Anterior cingulate cortex (tissue), 58 donors: ENCODE results near the gene KIF16B.

ENCODE experiments used
- DNase-seq, 58 donors: peaks; one replicate each; lab custom pipeline; 2025; lab: John Stamatoyannopoulos, UW

Gene KIF16B

DNA sequence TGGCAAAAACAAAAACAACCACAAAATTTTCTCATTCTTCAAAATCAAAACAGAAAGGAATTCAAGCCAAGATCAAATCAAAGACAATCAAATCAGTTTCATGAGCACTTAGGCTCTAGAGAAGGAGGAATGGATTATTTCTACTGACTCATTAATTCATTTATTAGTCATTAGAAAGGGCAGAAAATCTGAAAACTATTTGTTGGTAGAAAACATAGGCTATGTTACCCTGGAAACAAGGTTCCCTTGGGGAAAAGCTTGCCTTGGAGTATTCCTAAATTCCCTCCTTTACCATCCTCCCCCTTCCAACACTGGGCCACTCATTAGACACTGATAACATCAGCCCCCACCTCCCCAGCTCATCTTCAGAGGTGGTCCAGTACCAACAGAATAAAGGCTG lies 17.5 kb downstream of the KIF16B start:
- DNase-seq: no peak

DNA sequence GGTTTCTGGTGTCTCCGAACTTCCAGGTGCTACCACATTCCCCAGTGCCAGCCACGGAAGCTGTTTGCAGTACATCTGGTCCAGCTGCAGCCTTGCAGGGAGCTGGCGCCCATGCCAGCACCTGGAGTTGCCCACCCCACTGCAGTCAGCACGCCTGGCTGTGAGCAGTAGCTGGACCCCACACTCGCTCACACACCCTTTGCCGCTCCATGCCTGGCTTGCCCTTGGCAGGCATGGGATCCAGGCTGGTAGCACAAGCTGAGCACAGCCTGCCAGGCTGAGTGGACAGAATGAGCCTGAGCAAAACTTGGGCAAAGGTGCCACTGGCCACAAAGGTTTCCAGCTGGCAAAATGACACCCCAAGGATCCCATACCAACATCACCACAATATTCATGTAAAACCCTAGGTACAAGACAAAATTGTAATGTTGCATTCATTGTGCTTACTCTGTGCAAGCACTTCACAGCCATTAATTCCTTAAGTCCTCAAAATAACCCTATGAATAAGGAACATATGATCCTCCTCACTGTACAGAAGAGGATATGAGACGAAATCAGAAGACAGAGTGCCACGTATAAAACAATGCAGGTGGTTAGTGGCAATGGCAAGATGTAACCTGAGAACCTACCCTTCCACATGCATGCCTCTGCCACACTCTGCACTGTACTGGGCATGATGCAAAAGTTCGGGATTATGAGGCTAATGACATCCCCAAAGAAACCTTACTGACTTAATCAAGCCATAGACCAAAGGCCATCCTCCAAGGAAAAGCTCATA lies 18.3 kb downstream of the KIF16B start:
- DNase-seq: no peak

DNA sequence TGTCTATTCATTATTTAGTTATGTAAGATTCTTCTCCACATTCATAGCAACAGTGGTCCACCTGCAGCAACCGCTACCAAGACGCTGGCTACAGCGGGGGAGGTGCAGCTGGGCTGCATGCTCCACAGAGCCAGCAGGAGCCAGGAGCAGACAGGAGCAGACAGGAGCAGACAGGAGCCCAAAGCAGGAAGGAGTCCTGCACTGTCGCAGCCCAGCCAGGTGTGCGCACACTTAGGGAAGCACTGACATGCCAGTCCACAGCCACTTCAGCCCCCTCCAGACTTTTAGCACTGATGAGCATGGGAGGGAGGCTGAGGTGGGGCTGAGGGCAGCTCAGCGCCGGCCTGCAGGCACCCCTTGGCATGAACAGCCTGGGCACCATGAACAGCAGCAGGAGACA lies 19.6 kb downstream of the KIF16B start:
- DNase-seq: no peak

DNA sequence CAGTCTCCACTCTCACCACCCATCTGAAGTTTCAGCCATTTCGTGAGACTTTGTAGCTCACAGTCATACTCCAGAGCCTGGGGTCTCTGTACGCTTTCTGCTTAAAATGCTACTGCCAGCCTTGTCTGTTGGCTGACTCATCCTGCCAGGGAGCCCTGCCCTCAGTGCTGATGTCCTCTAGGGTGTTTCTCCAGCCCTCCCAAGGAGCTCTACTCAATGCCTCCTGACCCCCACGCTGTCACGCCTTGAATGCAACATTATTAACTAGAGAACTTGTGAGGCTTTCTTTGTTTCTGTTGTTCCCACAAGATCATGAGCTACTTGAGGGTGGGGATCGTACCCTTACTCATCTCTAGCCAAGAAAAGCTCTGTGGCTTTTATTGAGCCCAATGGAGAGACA lies 20.1 kb downstream of the KIF16B start:
- no peak for DNase-seq

DNA sequence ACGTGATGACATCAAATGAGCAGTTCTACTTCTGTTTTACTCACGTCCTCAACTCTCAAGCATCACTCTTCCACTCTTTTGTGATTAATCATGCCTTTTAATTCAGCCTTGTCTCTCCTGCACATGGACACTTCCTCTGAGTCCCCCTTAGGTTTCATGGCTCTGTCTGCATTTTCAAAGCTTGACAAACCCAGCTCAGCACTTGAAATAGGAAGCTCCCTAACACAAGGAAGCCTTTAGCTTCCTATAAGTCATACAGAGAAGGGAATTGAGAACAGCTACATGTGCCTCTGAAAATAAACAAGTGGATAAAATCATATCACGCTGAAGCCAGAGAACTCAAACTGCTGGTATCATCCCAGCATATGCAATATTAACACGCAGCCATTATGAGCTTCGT lies 21.2 kb downstream of the KIF16B start:
- no peak for DNase-seq

DNA sequence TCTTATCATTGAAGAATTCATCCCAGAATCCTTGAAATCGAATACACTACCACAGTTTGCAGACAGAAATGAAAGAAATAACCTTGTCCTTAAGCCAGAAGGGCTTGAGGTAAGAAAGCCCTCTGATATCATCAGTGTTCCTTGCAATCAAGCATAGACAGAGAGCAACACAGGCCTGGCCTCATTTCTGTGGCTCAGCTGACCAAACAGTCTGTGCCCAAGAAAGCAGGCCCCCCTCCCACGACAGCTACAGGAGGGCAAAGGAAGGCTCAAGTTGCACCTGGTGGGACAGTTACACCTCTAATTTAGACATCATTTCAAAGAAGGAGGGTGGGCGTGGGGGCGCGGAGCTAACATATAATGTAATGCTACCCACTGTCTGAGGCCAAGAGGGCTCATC lies 21.6 kb downstream of the KIF16B start:
- no peak for DNase-seq

DNA sequence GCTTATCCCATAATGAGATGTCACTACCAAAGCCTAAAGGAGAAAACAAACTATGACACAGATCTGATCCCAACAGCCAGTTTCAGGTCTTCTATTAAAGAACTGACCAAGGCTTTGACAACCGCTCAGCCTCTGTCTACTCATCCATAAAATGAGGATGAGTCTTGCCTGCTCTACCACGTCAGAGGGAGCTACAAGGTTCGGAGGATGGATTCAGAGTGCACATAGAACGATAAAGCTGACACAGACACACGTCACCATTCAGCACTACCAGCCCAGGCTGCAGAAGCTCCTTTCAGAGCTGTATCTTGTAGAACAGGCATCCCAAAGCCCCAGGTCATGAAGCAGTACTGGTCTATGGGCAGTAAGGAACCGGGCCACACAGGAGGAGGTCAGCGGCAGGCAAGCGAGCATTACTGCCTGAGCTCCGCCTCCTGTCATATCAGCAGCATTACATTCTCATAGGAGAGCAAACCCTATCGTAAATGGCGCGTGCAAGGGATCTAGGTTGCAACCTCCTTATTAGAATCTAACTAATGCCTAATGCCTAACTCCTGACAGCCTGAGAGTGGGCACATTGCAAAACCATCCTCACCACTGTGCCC lies 25.1 kb downstream of the KIF16B start:
- DNase-seq: no peak

DNA sequence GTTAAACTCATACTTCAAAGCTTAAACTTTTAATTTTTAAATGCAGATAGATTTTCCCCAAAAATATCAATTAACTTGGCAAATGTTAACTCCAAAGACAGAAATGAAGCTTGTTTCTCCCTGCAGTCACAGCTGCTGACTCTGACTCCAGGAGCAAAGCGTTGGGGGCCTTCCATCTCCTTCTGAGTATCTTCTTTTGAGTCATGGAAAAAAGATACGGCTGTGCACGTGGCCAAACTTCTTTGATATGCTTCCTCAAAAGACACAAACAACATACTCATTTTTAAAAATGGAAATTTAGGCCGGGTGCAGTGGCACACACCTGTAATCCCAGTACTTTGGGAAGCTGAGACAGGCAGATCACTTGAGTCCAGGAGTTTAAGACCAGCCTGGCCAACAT lies 28.3 kb downstream of the KIF16B start:
- DNase-seq: no peak

DNA sequence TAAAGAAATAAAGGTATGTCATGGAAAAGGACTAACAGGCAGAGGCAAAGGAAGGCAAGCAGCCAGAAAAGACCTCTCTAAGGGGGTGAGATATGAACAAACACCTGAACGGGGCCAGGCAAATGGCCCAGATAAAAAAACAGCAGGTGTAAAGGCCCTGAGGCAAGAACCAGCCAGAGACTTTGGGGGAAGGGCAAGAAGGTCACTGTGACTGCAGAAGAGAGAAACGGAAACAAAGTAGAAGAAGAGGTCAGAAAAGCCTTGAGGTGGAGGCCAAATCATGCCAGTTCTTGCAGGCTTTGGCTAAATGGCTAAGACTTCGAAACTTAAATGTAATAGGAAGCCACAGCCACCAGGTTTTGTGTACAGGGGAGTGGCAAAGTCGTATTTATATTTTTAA lies 30.8 kb downstream of the KIF16B start:
- DNase-seq: no peak

DNA sequence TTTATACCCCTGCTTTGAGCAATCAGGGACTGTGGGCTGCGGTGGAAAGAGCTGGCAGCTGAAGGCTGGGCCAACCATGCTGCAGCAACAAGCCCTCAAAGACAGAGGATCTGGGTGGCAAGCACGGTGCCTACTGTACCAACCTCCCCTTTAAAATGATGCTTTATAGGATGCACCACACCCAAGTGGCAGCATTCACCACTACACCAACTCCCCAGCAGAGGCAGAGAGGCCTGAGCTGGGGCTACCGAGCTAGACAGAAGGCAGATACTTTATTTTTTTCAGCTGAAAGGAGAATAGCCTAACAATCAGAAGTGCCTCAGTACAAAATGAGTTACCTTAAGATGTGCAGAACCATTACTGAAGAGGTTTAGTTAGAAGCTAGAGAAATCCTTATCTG lies 31.4 kb downstream of the KIF16B start:
- DNase-seq: no peak

DNA sequence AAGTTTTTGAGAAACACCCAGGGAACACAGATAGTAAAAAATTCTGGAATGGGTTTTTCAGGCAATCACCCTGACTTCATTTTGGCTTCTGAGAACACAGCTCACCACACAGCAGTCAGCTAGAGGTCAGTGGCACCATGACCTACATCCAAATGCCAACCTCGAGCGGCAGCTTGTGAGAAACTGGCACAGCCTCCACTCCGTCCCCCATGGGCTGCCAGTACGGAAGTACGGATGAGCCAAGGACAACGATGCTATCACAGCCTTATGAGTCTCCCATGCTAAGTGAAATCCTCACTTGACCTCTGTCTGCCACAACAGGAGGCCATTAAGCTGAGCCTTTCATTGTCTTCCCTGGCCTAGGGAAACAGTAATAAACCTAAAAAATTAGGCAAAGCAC lies 32.0 kb downstream of the KIF16B start:
- no peak for DNase-seq

DNA sequence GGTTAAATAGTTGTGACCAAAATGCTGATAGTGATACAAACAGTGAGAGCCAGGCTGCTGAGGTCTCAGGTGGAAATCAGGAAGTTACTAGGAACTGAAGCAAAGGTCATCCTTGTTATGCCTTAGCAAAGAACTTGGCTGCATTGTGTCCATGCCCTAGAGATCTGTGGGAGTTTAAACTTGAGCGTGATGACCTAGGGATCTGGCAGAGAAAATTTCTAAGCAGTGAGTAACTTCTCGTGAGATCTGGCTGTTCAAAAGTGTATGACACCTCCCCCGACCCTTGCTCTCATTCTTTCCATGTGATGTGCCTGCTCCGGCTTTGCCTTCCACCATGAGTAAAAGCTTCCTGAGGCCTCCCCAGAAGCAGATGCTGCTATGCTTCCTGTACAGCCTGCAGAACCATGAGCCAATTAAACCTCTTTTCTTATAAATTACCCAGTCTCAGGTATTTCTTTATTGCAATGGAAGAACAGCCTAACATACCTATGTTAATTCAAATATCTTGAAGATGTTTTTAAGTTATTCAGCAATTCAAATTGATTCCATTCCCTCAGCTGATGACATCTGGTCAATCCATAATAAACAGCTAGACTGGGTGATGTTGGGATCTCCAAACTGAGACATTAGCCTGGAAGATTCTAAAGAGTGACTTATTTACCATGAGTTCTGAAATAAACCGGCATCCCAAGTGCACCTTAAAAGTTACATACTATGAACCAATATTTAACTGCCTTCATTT lies 33.8 kb downstream of the KIF16B start:
- DNase-seq: no peak

DNA sequence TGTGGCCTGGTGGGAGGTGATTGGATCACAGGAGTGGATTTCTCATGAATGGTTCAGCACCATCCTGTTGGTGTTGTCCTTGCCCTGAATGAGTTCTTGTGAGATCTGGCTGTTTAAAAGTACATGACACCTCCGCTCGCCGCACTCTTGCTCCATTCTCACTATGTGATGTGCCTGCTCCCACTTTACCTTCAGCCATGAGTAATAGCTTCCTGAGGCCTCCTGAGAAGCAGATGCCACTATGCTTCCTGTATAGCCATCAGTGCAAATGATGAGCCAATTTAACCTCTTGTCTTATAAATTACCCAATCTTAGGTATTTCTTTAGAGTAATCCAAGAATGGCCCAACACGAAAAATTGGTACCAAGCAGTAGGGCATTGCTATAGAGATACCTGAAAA lies 34.5 kb downstream of the KIF16B start:
- DNase-seq: no peak

DNA sequence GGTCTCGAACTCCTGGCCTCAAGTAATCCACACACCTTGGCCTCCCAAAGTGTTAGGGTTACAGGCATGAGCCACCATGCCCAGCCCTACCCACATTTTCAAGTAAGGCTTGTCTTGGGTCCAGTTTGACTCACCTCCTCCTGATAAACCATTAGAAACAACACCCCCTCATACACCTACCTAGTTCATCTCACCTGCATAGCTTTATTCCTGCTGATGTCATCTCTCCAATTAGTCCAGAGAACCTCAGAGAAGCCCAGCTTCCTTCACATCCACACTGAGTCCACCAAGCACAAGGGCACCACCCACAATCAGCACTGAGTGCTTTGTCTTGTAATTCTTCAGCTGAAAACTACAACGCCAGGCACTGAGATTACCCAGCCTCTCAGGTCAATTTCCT lies 35.3 kb downstream of the KIF16B start:
- no peak for DNase-seq

DNA sequence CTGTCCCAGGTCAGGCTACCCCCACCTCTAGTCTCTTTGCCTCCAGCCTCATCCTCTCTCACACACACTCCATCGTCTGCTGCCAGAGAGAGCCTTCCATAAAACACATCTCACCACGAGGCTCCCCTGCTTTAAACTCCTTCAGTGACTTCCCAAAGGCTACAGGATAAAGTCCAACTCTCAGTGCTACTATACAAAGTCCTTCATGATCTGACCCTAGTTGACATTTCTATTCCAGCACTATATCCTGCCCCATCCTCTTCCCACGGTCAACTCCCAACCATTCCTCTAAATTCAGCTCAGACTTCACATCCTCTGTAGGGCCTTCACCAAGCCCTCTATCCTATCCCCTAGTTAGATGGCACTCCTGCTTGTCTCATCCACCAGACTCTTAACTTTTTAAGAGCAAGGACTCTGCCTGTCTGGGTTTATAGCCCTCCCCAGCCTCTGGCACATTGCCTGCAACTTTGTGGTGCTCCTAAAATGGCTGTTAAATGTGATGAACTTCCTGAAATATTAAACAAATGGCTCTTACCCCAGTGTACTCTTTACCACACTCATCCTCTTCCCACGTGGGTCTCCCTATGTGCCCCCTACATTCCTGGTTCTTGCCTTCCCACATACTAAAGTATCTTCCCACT lies 36.1 kb downstream of the KIF16B start:
- no peak for DNase-seq

DNA sequence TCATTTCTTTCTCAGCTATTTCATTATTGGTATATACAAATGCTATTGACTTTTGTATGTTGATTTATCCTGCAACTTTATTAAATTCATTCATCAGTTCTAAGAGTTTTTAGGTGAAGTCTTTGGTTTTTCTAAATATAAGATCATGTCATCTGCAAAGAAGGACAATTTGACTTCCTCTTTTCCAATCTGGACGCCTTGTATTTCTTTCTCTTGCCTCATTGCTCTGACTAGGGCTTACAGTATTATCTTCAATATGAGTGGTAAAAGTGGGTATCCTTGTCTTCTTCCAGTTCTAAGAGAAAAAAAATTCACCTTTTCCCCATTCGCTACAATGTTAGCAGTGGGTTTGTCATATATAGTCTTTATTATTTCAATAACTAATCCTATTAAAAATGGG lies 38.0 kb downstream of the KIF16B start:
- no peak for DNase-seq

DNA sequence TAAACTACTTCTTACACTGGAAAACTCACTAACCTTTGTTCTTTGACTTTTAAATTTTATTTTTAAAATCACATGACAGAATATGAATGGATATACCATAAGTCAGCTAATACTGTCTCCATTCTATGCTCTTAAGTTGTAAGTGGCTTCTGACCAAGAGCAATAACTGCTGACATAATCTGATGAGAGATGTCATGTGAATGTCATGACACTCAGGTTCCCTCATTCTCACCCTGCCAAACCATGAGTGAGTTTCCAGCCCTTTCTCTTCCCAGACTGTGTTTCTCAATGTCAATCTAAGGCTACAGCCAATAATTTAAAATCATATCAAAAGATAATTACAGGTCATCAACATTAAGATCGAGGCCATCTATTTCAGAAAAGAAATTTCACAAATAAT lies 39.7 kb downstream of the KIF16B start:
- DNase-seq: no peak

DNA sequence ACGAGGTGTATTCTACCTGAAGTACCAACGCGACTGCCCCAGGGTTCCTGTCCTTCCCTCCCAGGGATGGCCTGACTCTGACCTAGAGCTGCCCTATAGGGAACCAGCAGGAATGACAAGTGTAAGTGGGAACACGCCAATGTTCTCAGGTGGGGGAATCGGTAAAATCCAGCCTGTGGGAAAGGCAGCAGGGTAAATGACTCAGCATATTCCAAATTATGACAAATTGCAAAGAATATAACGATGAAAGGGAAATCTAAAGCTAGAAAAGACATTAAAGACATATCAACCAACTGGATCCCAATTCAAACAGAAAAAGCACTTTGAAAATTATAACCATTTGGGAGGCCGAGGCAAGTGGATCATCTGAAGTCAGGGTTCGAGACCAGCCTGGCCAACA lies 41.8 kb downstream of the KIF16B start:
- DNase-seq: no peak

DNA sequence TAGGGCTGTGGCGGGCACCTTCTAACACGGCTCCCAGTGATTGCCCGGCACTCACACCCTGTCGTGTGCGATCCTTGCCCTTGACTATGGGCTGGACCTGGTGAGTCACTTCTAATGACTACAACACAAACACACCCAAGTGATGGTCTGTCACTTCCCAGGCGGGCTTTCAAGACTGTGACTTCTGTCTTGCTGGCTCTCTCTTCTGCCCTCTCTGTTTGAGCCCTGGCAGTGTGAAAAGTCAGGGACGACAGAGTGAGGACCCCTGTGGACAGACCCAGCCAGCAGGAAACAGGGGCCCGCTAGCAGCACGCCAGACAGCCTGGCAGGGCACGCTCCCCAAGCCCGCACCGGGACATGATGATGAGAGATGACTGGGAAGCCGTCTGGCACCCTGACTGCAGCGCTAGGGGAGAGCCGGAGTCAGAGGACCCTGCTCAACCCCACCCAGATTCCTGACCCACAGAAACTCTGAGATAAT lies 43.0 kb downstream of the KIF16B start:
- no peak for DNase-seq

DNA sequence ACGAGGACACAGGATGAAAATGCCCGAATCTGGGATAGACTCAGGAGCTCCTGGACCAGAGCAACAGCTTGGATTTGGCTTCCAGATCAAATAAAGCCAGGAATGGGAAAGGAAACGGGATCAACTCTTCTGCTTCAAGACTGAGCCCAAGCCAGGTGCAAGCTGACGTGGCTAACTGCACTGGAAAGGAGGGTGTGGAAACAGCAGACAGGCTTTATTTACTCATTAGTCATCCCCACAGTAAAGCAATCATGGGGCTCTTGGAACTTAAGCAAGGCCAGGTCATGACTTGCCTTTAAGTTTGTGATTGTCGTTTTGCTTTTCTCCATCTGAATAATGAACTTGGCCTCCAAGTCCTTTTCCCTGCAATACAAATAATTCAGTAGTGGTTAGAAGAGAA lies 45.2 kb downstream of the KIF16B start:
- no peak for DNase-seq

DNA sequence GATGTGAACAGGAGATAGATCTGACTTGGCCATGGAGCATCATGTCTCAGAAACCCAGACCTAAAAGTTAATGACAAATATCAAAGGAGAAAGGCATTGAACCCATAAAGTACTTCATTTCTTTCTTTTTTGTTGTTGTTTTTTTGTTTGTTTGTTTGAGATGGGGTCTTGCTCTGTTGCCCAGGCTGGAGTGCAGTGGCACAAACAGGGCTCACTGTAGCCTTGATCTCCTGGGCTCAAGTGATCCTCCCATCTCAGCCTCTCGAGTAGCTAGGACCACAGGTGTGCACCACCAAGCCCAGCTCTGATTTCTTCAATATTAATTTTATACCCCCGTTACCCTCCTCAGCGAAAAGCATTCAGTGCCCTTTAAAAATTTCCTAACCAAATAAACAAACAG lies 45.8 kb downstream of the KIF16B start:
- DNase-seq: no peak
